Psoas muscle (tissue), 8 donors: Measurements from ENCODE around the gene PCBP3. TPM values are rescaled to one million over a fixed set of nuclear protein-coding genes. Genes with fewer than 3 reads are reported as not detected.

ENCODE experiments used
- ATAC-seq, 4 donors: fragments of 200-7000 bp; cut with Tn5 transposase; one replicate each; pipeline ENCODE4 v1.9.1; 2020; ENCODE audit warnings: moderate library complexity in 3 of 4, mild to moderate bottlenecking in 2 of 4
- DNase-seq, 2 donors: peaks; one replicate each; pipeline ENCODE4 v3.0.0-alpha.2; 2020
- H3K27ac ChIP-seq: fragments of 200-600 bp; one replicate; pipeline ENCODE4 v1.8.0; 2022
- H3K27me3 ChIP-seq, 3 donors: fragments of 200-600 bp in 1 of 3; one replicate each; pipeline versions ENCODE4 v1.6.1 to v1.8.0; 2013 to 2022; ENCODE audit warnings: low read length in 2 of 3, mild to moderate bottlenecking in 2 of 3, moderate library complexity in 1 of 3; ENCODE audit not compliant: insufficient read depth in 3 of 3
- H3K36me3 ChIP-seq, 2 donors: fragments of 200-600 bp in 1 of 2; one replicate each; pipeline versions ENCODE4 v1.6.1 to v1.8.0; 2013 to 2022; ENCODE audit warnings: low read depth in 1 of 2, mild to moderate bottlenecking in 1 of 2, moderate library complexity in 1 of 2; ENCODE audit not compliant: insufficient read depth in 1 of 2
- H3K4me1 ChIP-seq: fragments of 200-600 bp; one replicate; pipeline ENCODE4 v1.8.0; 2022
- H3K4me3 ChIP-seq: fragments of 200-600 bp; one replicate; pipeline ENCODE4 v1.8.0; 2022; ENCODE audit warnings: mild to moderate bottlenecking
- H3K9me3 ChIP-seq: fragments of 200-600 bp; one replicate; pipeline ENCODE4 v1.8.0; 2022
- WGBS, 3 donors: extraction: QIAGEN DNeasy Blood & Tissue Kit; methylation state at CpG; one replicate each; pipeline versions ENCODE4 v1.1.6 to v1.1.7; 2013; 5-methylcytosine and 5-hydroxymethylcytosine counted together
- intact Hi-C, 2 donors: fragments of 100-400 bp; cut with DNase I; formaldehyde crosslinking; loops; one replicate each; pipeline versions ENCODE4 v1.11.0 to v1.14.2; 2022
- polyA plus RNA-seq, 3 donors: library from polyadenylated mRNA; stranded (reverse); fragments of 200-250 nt; gene quantifications; one replicate each; pipeline ENCODE4 v1.2.3, GENCODE V29; 2013
- total RNA-seq, 4 donors: library from RNA; stranded (reverse); fragmentation: NEBNext Ultra II Directional in 2 of 4; extraction: Animal tissue kit (Norgen Biotek cat#: 25700) in 2 of 4; gene quantifications; one replicate each; pipeline versions ENCODE4 v1.2.1 to v1.2.4, GENCODE V29; 2021 to 2023
- TF ChIP-seq, protein P1 (sequence below): fragments of 200-600 bp; IDR thresholded peaks from one replicate; pipeline ENCODE4 v1.8.0; 2022; ENCODE audit warnings: antibody characterized with exemption
- donor health status: healthy with polysubstance abuse.
- donor health status: DM: no; HTN: no; CAD: no; lungs with moderate emphysema.
- donor health status: Bipolar disorder and iron deficiency.
- donor health status: healthy.
- donor health status: DM: yes; HTN: yes; CAD: no.
- donor health status: DM: no; HTN: no; CAD: no.
- donor health status: DM: no; HTN: no; CAD: no.
- donor health status: DM: yes; HTN: yes; CAD: no.

PCBP3 gene
- total and polyA plus RNA-seq, 7 donors, result 0.10 to 0.91 (median 0.33) TPM; not detected in 1

- Histone ChIP-seq H3K36me3 (no peaks in the 10 kb centered on the region), H3K27ac (no peak overlapping the region), H3K4me1 (no peaks in the 10 kb centered on the region), H3K9me3 (no peaks in the 10 kb centered on the region), H3K27me3 (peaks cover 0 to 46% (median 0%) of the 10 kb centered on the region in 3 donors), H3K4me3 (no peak overlapping the region)
- 31 to 47% (median 41%) methylated on average over 12 of the region's 12 CpGs for WGBS, 3 donors
- TF ChIP-seq, protein P1, sequence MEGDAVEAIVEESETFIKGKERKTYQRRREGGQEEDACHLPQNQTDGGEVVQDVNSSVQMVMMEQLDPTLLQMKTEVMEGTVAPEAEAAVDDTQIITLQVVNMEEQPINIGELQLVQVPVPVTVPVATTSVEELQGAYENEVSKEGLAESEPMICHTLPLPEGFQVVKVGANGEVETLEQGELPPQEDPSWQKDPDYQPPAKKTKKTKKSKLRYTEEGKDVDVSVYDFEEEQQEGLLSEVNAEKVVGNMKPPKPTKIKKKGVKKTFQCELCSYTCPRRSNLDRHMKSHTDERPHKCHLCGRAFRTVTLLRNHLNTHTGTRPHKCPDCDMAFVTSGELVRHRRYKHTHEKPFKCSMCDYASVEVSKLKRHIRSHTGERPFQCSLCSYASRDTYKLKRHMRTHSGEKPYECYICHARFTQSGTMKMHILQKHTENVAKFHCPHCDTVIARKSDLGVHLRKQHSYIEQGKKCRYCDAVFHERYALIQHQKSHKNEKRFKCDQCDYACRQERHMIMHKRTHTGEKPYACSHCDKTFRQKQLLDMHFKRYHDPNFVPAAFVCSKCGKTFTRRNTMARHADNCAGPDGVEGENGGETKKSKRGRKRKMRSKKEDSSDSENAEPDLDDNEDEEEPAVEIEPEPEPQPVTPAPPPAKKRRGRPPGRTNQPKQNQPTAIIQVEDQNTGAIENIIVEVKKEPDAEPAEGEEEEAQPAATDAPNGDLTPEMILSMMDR, result no peak
- intact Hi-C loops, result no loop called here
- ATAC-seq (no peak), DNase-seq (no peak)
These were observed 209.4 kb downstream of the PCBP3 start for GRCh38 chr21:45852886-45853400.

DNA sequence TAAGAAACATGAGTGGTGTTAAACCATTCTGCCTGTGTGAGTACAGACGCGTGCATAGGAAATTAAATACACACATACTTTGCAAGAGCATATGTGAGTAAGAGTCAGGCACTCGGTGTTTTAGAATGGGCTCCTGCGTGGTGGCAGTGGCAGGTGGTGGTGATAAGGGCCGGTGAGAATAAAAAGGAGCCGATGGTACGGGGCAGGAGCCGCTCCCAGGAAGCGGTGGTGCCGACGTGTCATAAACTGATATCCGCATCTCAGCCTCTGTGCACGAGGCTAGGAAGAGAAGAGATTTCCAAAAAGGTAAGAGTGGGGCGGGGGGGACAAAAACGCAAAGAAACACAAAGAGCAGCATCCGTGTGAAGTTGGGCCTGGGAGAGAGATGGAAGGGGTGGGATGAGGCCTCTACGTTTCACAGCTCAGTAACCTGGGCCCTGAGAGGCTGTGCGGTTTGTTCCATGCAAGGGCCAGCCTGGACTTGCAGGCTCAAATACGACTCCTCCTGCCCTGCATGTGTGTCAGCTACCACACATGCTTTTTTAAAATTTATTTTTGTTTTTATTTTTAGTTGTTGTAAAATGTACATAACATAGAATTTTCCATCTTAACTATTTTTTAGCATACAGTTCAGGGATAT is 210.3 kb downstream of the PCBP3 start:
- Histone ChIP-seq H3K4me3 (no peak overlapping the region), H3K27ac (no peak overlapping the region), H3K36me3 (no peaks in the 10 kb centered on the region), H3K4me1 (no peaks in the 10 kb centered on the region), H3K27me3 (peaks cover 0 to 47% (median 0%) of the 10 kb centered on the region in 3 donors), H3K9me3 (no peaks in the 10 kb centered on the region)
- DNase-seq (no peak), ATAC-seq (no peak)
- 89 to 93% (median 90%) methylated on average over 19 of the region's 19 CpGs for WGBS, 3 donors
- intact Hi-C loops, result no loop called here
- TF ChIP-seq, protein P1, result no peak

DNA sequence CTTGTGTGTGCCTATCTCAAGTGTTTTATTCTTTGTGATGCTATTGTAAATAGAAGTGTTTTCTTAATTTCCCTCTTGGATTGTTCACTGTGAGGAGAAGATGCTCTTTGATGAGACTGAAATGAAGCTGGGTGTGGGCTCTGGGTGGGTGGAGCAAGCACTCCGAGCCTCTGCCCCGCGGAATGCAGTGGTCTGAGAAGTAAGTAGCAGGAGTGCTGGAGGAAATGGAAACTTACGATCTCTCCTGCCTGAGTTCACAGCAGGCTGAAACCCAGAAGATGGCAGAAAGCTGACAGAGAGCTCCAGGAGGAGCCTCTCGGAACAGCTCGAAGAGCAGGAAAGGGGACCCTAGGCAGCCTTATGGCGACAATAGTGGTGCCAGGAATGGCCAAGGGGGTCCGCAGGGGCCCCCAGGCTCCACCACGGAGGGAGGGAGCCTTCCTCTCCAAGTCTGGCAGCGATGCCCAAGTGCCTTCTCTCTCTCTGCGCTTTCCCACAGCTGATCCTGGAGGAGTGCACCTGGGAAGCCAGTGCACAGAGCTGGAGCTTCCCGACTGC is 211.2 kb downstream of the PCBP3 start:
- H3K27ac ChIP-seq, result no peak overlapping the region
- intact Hi-C loops, result no loop called here
- H3K9me3 ChIP-seq, result no peaks in the 10 kb centered on the region
- WGBS, 3 donors, result 71 to 77% (median 72%) methylated on average over 11 to 12 of the region's 12 CpGs
- H3K36me3 ChIP-seq, result no peaks in the 10 kb centered on the region
- ATAC-seq, result no peak
- TF ChIP-seq, protein P1, result no peak
- no peak for DNase-seq
- H3K4me1 ChIP-seq, result no peaks in the 10 kb centered on the region
- H3K27me3 ChIP-seq, result peaks cover 0 to 48% (median 0%) of the 10 kb centered on the region in 3 donors
- no peak overlapping the region for H3K4me3 ChIP-seq

GRCh38 chr21:45855248-45855811 is 211.8 kb downstream of the PCBP3 start:
- Histone ChIP-seq H3K27me3 (peaks cover 0 to 50% (median 0%) of the 10 kb centered on the region in 3 donors), H3K36me3 (no peaks in the 10 kb centered on the region), H3K4me3 (no peak overlapping the region), H3K4me1 (no peaks in the 10 kb centered on the region), H3K9me3 (no peaks in the 10 kb centered on the region), H3K27ac (no peak overlapping the region)
- DNase-seq, result no peak
- intact Hi-C loops, result no loop called here
- TF ChIP-seq, protein P1, result no peak
- no peak for ATAC-seq
- 87 to 92% (median 89%) methylated on average over 18 of the region's 18 CpGs for WGBS, 3 donors
